ENCODE data around the gene SH2B3. TPM values are rescaled to one million over a fixed set of nuclear protein-coding genes. Genes with fewer than 3 reads are reported as not detected.
"Not testable (repeated sequence)": the region's sequence is repeated elsewhere in the genome, so short reads cannot be mapped to it uniquely, and the experiment has no call there.

The SH2B3 gene
- total RNA-seq, 1 experiment from 2014 or later, result 120 TPM

DNA sequence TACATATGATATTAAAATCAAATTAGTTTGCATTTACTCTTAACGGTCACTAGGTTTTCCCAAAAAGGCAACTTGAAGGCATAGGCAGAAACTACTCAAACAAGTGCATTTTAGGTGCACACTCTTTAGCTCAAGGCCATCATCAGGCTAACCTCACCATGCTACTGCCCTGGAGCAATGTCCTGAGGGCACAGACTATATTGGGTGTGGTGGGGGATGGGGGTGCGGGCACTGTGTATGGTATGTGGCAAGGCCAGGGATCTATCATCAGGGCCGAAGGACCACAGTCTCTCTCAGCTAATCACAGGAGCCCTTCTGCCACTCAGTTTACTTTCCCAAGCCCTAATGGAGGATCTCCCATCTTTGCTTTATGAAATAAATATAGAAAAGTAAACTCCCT lies 51.9 kb downstream of the SH2B3 start:
- DNase-seq (ENCODE audit: low read depth), result no peak

DNA sequence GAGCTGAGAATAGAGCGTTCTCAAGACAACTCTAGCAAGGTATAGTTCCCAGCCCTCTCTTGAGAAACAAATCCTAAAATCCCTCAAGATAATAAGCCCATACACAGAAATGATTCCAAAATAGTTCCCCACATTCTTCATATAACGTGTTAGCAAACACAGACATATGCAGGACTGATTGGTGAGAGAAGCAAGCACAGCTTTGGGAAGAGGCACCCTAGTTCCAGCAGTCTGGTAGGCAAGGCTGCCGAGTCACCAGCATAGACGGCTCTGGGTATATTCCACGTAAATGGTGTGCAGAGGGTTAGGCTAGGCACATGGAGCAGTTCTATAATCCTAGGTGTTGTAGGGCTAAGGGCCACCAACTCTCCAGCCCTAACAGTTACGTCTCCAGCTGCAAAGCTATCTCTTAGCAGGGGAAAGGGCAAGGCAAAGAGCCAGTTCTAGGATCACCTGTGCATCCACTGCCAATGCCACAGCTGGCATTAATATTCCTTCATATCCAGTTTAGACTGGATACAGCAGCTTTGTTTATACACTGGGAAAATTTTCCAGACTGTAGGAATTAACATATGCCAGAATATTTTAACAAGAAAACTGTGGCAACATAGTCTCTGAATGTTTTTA lies 52.9 kb downstream of the SH2B3 start:
- DNase-seq (ENCODE audit: low read depth), result no peak

DNA sequence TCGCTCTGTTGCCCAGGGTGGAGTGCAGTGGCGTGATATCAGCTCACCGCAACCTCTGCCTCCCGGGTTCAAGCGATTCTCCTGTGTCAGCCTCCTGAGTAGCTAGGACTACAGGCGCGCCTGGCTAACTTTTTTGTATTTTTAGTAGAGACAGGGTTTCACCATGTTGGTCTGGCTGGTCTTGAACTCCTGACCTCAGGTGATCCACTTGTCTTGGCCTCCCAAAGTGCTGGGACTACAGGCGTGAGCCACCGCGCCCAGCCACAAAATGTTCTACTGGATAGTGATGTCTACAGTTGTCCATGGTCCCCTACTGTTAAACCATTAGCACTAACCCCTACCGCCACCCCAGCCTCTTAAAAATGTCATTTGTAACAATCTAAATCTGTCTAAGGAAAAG lies 54.4 kb downstream of the SH2B3 start:
- DNase-seq (ENCODE audit: low read depth), result not testable (repeated sequence)

DNA sequence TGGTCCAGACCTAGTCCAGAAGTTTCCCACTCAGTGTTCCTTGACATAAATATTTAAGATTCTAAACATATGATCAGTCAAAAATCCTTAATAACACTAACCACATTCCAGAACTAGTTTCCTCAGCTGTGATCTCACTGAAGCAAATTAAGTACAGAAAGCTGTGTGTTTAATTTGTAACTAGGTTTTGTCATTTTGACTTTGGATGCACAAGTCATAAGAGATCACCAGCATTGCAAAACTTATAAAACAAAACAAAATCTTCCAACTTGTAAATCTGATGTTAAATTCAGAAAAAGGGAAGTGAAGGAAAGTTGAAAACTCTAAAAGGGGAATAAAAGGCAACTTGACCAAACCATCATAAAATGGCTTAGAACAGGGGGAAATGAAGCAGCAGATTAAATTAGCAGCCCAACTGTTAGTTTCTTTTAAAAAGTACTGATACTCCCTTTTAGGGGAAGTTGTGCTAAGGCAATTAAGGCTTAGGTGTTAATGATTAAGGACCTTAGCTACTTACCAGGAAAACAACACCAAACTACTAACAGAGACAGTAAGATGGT lies 56.6 kb downstream of the SH2B3 start:
- DNase-seq (ENCODE audit: low read depth), result peak; percentile 37

DNA sequence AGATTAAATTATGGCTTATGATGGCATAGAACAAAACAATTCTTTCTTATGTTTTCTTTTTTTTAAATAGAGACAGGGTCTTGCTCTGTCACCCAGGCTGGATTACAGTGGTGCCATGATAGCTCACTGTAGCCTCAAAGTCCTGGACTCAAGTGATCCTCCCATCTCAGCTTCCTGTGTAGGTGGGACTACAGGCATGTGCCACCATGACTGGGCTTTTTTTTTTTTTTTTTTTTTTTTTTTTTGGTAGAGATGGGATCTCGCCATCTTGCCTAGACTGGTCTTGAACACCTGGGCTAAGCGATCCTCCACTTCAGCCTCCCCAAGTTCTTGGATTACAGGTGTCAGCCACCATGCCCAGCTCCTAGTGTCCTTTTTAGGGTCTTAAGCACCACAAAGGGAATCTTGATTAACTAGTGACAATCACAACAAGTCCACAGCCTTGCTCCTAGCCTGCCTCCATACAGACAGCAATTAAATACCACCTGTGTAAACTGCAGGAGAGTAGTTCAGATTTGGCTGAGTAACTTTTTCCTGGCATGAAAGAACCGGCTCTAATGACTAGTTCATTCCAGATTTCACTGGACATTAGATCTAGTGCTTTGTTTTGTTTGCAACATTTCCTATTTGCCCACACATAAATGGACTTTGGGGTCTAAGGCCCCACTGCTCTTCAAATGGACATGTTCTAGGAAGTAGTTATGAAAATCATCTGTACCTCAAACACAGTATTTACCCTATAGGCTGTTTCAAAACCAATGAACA lies 61.6 kb downstream of the SH2B3 start:
- DNase-seq (ENCODE audit: low read depth), result no peak

DNA sequence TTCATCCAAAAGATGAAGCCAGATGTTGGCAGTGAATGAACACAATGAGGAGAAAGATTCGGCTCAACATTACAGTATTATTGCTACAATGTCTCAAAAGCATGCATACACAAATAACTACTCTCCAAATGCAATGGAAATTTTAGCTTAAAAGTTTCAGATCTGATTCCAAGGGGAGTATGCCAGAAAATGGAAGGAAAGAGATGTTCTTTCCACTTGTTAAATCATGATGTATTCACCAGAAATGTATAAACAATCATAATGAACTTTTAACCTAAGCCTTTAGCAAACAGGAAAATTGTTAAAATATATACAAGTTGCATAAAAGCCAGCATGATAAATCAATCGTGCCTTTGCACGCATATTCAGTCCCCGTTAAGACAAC lies 62.1 kb downstream of the SH2B3 start:
- no peak for DNase-seq (ENCODE audit: low read depth)

DNA sequence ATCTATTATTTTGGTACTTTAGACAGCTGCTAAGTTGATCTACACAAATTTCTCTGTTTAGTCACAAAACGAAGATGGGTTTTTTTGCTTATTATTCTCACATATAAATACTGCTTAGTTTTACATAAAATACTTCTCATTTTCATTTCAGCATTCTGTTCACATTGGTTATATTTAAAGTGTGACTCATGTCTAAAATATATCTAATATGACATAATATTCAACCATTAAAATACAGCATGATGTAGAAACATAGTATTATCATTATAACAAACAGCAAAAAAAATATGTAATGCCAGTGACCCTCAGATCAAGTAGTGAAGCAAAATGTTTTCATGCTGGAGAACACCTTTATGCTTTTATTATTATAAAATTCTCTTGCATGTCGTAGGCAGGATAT lies 63.7 kb downstream of the SH2B3 start:
- no peak for DNase-seq (ENCODE audit: low read depth)

DNA sequence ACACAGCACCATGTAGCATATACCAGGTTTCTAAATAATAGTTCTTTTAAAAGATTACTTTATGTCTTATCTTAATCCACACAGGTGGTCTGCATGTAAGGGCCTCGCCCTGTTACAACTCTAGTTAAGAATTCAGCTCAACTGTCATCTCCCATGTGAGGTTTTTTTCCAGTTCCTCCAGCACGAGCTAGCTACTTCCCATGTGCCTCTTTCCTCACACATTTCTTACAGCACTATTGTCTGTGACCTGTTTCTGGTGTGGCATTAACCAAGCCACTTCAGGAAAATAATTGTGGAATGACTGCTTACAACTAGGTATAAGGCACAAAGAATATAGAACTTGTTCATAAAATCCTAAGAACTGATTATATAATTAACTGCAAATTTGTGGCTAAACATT lies 65.5 kb downstream of the SH2B3 start:
- no peak for DNase-seq (ENCODE audit: low read depth)

DNA sequence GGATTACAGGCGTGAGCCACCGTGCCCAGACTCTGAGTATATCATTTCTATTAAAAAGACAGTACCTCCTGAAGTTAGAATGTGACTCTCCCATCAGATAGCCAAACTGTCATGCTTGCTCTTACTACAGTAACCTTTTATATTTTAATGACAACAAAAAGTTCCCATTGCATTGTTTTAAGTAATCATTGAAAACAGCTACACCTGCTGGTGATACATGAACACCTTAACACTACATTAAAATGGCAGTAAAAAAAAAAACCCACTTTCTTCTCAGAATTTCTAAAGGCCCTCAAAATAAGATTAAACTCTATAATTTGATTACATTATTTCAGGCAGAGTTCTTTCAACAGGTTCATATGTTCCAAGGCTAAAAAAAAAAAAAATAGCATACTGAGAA lies 76.7 kb downstream of the SH2B3 start:
- DNase-seq (ENCODE audit: low read depth), result no peak

DNA sequence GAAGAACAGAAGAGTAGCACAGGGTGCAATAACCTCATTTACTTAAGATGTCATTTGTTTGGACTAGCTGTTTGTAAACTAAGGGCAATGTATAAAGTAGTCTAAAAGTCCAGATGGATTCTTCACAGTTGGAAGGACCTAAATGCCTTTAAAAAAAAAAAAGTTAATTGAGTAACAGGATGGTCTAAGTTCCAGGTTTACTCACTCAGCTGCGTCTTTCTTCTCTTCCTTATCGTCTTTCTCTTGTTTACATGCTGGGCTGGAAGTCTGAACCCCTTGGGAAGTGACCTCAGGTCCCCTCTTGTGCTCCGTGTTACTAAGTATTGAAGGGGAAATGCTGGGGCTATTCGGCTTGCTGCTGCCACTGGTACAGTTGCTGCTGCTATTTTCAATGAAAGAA lies 82.5 kb downstream of the SH2B3 start:
- DNase-seq (ENCODE audit: low read depth), result no peak

DNA sequence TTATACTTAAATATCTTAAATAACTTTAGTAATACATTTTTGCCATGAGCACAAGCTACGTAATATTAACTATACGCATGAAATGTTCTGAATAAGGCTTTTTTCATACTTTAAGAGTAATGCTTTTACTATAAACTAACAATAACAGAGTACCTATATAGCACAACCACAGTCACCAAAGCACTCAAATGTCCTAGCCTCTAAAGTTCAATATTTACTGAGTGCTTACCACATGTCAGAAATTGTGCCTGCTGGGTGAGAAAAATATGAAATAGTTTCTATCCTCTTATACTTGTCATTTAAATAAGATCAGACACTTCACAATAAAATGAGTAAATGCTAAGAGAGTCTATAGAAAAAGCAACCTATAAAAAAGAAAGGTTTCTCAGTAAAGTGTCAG lies 83.1 kb downstream of the SH2B3 start:
- DNase-seq (ENCODE audit: low read depth), result no peak

DNA sequence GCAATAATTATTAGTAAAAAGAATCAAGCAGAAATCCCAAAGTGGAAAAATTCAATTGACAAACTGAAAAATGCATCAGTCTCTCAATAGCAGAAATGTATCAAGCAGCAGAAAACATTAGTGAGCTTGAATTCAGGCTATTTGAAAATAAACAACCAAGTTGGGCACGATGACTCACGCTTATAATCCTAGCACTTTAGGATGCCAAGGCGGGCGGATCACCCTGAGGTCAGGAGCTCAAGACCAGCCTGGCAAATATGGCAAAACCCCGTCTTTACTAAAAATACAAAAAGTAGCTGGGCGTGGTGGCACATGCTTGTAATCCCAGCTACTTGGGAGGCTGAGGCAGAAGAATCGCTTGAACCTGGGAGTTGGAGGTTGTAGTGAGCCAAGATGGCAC lies 87.3 kb downstream of the SH2B3 start:
- DNase-seq (ENCODE audit: low read depth), result peak; percentile 88

DNA sequence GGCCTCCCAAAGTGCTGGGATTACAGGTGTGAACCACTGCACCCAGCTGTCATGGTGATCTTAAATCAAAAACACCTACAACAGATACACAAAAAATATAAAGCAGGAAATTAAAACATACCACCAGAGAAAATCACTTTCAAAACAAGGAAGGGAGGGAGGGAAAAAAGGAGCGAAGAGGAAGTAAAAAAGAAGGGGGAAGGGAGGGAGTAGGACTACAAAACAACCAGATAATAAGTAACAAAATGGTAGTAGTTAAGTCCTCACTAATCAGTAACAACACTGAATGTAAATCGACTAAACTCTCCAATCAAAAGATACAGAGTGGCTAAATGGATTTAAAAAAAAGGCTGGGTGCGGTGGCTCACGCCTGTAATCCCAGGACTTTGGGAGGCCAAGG lies 89.0 kb downstream of the SH2B3 start:
- DNase-seq (ENCODE audit: low read depth), result no peak

Other genes starting within 250 kb of the SH2B3 start
- 14.5 and 19.7 TPM in 2 replicates for gene PHETA1, start 36.8 kb upstream of the SH2B3 start, total RNA-seq (2014; rRNA removed)
- 15.5 and 21.5 TPM in 2 replicates for gene ATXN2, start 193.4 kb downstream of the SH2B3 start, total RNA-seq (2014; rRNA removed)